K562 (cell line): ENCODE results near the gene SDK1. TPM values are rescaled to one million over a fixed set of nuclear protein-coding genes. Genes with fewer than 3 reads are reported as not detected.

Source experiments
- ATAC-seq: fragments of 200-7000 bp; cut with Tn5 transposase; 3 replicates; pipeline ENCODE4 v1.9.1; 2020; ENCODE audit warnings: moderate library complexity
- BruUV-seq: library from RNA; stranded (reverse); fragments of 400-500 nt; replicated peaks from 2 replicates; lab custom pipeline; 2021; lab: Mats Ljungman, UMichigan
- CTCF ChIA-PET: fragments of 300-600 bp; formaldehyde crosslinking; extraction: SDS; loops from one replicate; lab custom pipeline; 2021; ENCODE audit warnings: low intra/inter-chr PET ratio; lab: Yijun Ruan, JAX
- POLR2A ChIA-PET: fragments of 300-600, 350-650 bp; sonication (Branson Sonifier 250); formaldehyde crosslinking; extraction: SDS; loops from one replicate; lab custom pipeline; 2021; ENCODE audit warnings: antibody characterized with exemption, inconsistent platforms; lab: Yijun Ruan, JAX
- DNase-seq, 4 experiments: peaks; one replicate each; pipeline versions ENCODE4 v3.0.0 to v3.0.0-alpha.2; 2011 to 2018; ENCODE audit warnings: low spot score in 3 of 4, mixed read lengths in 3 of 4; ENCODE audit errors: extremely low read depth in 1 of 4
- FAIRE-seq: peaks from 2 replicates; lab custom pipeline; 2011; peaks lifted over from hg19 to GRCh38; lab: Jason Lieb, UNC
- H2AFZ ChIP-seq: 2 replicates; pipeline ENCODE4 v1.6.0; 2011; ENCODE audit warnings: low read depth, low read length, control low read depth, inconsistent platforms
- H3K27ac ChIP-seq: fragments of 200-600 bp; 3 replicates; pipeline ENCODE4 v1.8.0; 2011; ENCODE audit warnings: low read depth, mild to moderate bottlenecking, control low read depth, inconsistent platforms, low read length, moderate library complexity, mixed read lengths; ENCODE audit errors: extremely low read depth
- H3K27me3 ChIP-seq, 2 experiments: fragments of 300-600 bp in 1 of 2; 2 replicates in 1 of 2; 3 replicates in 1 of 2; pipeline versions ENCODE4 v1.6.0 to v1.8.0; 2011; ENCODE audit warnings: inconsistent platforms in 2 of 2, low read length in 2 of 2, mild to moderate bottlenecking in 1 of 2, mixed read lengths in 1 of 2, moderate library complexity in 1 of 2; ENCODE audit not compliant: control insufficient read depth in 2 of 2, insufficient read depth in 2 of 2
- H3K36me3 ChIP-seq: fragments of 300-600 bp; 3 replicates; pipeline ENCODE4 v1.8.0; 2011; ENCODE audit warnings: mild to moderate bottlenecking, low read length, inconsistent platforms; ENCODE audit not compliant: control insufficient read depth, insufficient read depth
- H3K4me1 ChIP-seq, 2 experiments: fragments of 200-600 bp in 1 of 2; replicated peaks in 1 of 2; 2 replicates in 1 of 2; 3 replicates in 1 of 2; pipeline versions ENCODE4 v1.5.1 to v1.8.0; 2011; ENCODE audit warnings: inconsistent platforms in 2 of 2, low read length in 2 of 2, mild to moderate bottlenecking in 1 of 2, mixed read lengths in 1 of 2, moderate library complexity in 1 of 2; ENCODE audit not compliant: control insufficient read depth in 2 of 2, insufficient read depth in 2 of 2
- H3K4me2 ChIP-seq: 2 replicates; pipeline ENCODE4 v1.6.1; 2011; ENCODE audit warnings: low read length, control low read depth, inconsistent platforms, mixed read lengths; ENCODE audit not compliant: insufficient read depth
- H3K4me3 ChIP-seq: fragments of 200-600 bp; sonication (generic), shearing (Covaris generic); 2 replicates; pipeline ENCODE4 v1.5.1; 2016; ENCODE audit warnings: control low read depth, inconsistent platforms
- H3K79me2 ChIP-seq: fragments of 200-600 bp; 3 replicates; pipeline ENCODE4 v1.8.0; 2011; ENCODE audit warnings: low read length, inconsistent platforms; ENCODE audit not compliant: control insufficient read depth, insufficient read depth
- H3K9ac ChIP-seq, 2 experiments: 2 replicates each; pipeline versions ENCODE4 v1.6.0 to v1.6.1; 2011; ENCODE audit warnings: low read depth in 2 of 2, low read length in 2 of 2, control low read depth in 1 of 2, inconsistent platforms in 1 of 2, mild to moderate bottlenecking in 1 of 2, mixed read lengths in 1 of 2; ENCODE audit not compliant: insufficient read depth in 1 of 2
- H3K9me1 ChIP-seq: one replicate; pipeline ENCODE4 v1.6.0; 2011; ENCODE audit warnings: inconsistent platforms, mild to moderate bottlenecking, low read length, moderate library complexity; ENCODE audit not compliant: control insufficient read depth, insufficient read depth
- H3K9me3 ChIP-seq: replicated peaks from 2 replicates; pipeline ENCODE4 v1.5.1; 2011; ENCODE audit warnings: low read depth, low read length, inconsistent platforms; ENCODE audit not compliant: control insufficient read depth, insufficient read depth
- H4K20me1 ChIP-seq: replicated peaks from 2 replicates; pipeline ENCODE4 v1.6.1; 2011; ENCODE audit warnings: low read length, inconsistent platforms, mixed read lengths; ENCODE audit not compliant: control insufficient read depth, insufficient read depth
- HEY1 ChIP-seq: fragments of 250-450 bp; sonication (Bioruptor Pico); IDR thresholded peaks from 2 replicates; pipeline ENCODE4 v1.5.0; 2020; ENCODE audit warnings: mild to moderate bottlenecking, moderate library complexity, borderline replicate concordance
- KLF6 ChIP-seq: fragments of 250-450 bp; sonication (Bioruptor Pico); IDR thresholded peaks from 2 replicates; pipeline ENCODE4 v1.4.0; 2020; ENCODE audit warnings: mild to moderate bottlenecking, moderate library complexity, borderline replicate concordance
- MEIS2 ChIP-seq: fragments of 450-650 bp; IDR thresholded peaks from 2 replicates; pipeline ENCODE4 v1.6.1; 2014; ENCODE audit warnings: mild to moderate bottlenecking; ENCODE audit not compliant: partially characterized antibody
- NEUROD1 ChIP-seq: fragments of 150-350 bp; IDR thresholded peaks from 2 replicates; pipeline ENCODE4 v1.6.1; 2014; ENCODE audit warnings: borderline replicate concordance, low read length, low read depth; ENCODE audit not compliant: partially characterized antibody
- SREBF2 ChIP-seq: sonication (generic); formaldehyde crosslinking; IDR thresholded peaks from 2 replicates; pipeline ENCODE4 v1.4.0; 2020; ENCODE audit warnings: mild to moderate bottlenecking, missing genetic modification reagents
- THRAP3 ChIP-seq: fragments of 450-650 bp; IDR thresholded peaks from 2 replicates; pipeline ENCODE4 v1.6.1; 2016; ENCODE audit warnings: mild to moderate bottlenecking, inconsistent platforms, borderline replicate concordance
- TRIM24 ChIP-seq, 2 experiments: fragments of 450-650 bp; IDR thresholded peaks; 2 replicates each; pipeline ENCODE4 v1.6.1; 2016
- ZEB2 ChIP-seq: fragments of 450-650 bp; IDR thresholded peaks from 2 replicates; pipeline ENCODE4 v1.6.1; 2016
- ZNF75A ChIP-seq: fragments of 450-650 bp; formaldehyde crosslinking; IDR thresholded peaks from 2 replicates; pipeline ENCODE4 v1.4.0; 2020; ENCODE audit warnings: mild to moderate bottlenecking
- WGBS: fragments of 100-300 bp; shearing (Covaris generic); methylation state at CpG from one replicate; pipeline ENCODE4 v1.1.6; 2016; ENCODE audit warnings: low coverage, mixed read lengths; ENCODE audit not compliant: insufficient coverage; ENCODE audit errors: missing lambda C conversion rate; 5-methylcytosine and 5-hydroxymethylcytosine counted together
- in situ Hi-C: fragments of 300-500 bp; cut with MboI; formaldehyde crosslinking; loops from 4 replicates; pipeline ENCODE4 v1.15.0; 2018; ENCODE audit warnings: inconsistent platforms, mixed read lengths
- intact Hi-C: fragments of 100-400 bp; cut with micrococcal nuclease; formaldehyde crosslinking; loops from 2 replicates; pipeline ENCODE4 v1.14.2; 2022
- polyA plus RNA-seq, 8 experiments: library from polyadenylated mRNA; depleted of rRNA in 4 of 8; stranded (reverse) in 5 of 8; unstranded in 3 of 8; fragments of >200 nt; fragmentation: Nextera tagmentation in 2 of 8; fragmentation: Illumina TruSeq in 1 of 8; extraction: Ambion mirVana in 2 of 8; extraction: Trizol in 1 of 8; gene quantifications; 2 replicates each; pipeline versions ENCODE4 v1.2.1 to v1.2.3, GENCODE V29; 2011 to 2014; ENCODE audit warnings: inconsistent platforms in 1 of 8, missing spikeins in 1 of 8
- total RNA-seq, 7 experiments: library from RNA; depleted of rRNA in 6 of 7; stranded (reverse); fragments of >200 nt in 6 of 7; fragmentation: Illumina TruSeq in 2 of 7; extraction: Trizol in 2 of 7; gene quantifications; 2 replicates each; pipeline versions ENCODE4 v1.2.1 to v1.2.3, GENCODE V29; 2011 to 2021; ENCODE audit warnings: low replicate concordance in 1 of 7
- TF ChIP-seq, protein P1 (sequence below): fragments of 250-450 bp; sonication (Bioruptor Pico); IDR thresholded peaks from 2 replicates; pipeline ENCODE4 v1.4.0; 2020
- TF ChIP-seq, protein P2 (sequence below): fragments of 250-450 bp; sonication (Bioruptor Pico); IDR thresholded peaks from 2 replicates; pipeline ENCODE4 v1.5.0; 2020; ENCODE audit warnings: mild to moderate bottlenecking

The SDK1 gene
- total and polyA plus RNA-seq, 9 of the 15 experiments (the other 6 are each of a cell fraction or from before 2014, with no cell fraction given), result 0.16 TPM; not detected in 8

DNA sequence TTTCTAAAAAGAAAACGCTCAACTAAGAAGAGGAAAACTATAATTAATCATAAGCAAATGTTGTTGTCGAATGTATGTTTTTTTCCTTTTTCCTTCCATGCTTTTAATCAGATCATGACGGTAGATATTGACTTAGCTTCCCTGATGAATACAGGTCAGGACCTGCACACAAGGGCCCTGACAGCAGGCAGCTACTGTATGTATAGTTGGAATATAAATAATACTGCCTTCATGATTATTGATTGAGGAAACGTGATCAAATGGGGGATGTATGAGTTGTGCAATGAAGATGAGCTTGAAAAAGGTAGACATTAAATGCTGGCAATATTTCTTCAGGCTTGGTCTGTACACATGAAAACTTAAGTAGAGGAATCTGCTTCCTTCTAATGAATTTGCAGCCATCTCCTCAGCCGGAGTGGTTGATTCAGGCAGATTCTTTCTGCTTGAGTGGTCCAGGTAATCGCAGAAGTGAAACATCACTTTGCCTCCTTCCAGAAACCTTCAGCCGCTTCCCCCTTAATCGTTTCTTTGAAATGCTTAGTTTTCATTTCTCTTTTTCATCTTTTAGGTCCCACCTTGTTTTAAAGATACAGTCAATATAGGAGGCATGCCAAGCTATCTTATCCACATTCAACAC, 656.5 kb downstream of the SDK1 start:
- Histone ChIP-seq H3K27me3 (peaks cover 2 to 45% of the 10 kb centered on the region in 2 experiments; a peak in 4 of 5 replicates), H3K79me2 (no peaks in the 10 kb centered on the region), H3K4me3 (no peak overlapping the region), H3K27ac (no peak overlapping the region), H3K9me3 (no peaks in the 10 kb centered on the region), H3K4me1 (no peaks in the 10 kb centered on the region), H4K20me1 (no peaks in the 10 kb centered on the region), H3K4me2 (no peak overlapping the region), H3K9me1 (no peaks in the 10 kb centered on the region), H2AFZ (no peak overlapping the region), H3K36me3 (no peaks in the 10 kb centered on the region), H3K9ac (no peak overlapping the region)
- ChIA-PET CTCF (no interaction called here), POLR2A (no interaction called here)
- DNase-seq, result no peak
- BruUV-seq, result no TSS peak
- TF ChIP-seq ZEB2 (no peak), TRIM24 (IDR thresholded peaks at IDR 0.05) (no peak), HEY1 (no peak), THRAP3 (no peak), KLF6 (no peak), ZNF75A (CRISPR knock-in tag) (no peak), MEIS2 (no peak), NEUROD1 (no peak), SREBF2 (CRISPR knock-in tag) (no peak)
- TF ChIP-seq, protein P1, sequence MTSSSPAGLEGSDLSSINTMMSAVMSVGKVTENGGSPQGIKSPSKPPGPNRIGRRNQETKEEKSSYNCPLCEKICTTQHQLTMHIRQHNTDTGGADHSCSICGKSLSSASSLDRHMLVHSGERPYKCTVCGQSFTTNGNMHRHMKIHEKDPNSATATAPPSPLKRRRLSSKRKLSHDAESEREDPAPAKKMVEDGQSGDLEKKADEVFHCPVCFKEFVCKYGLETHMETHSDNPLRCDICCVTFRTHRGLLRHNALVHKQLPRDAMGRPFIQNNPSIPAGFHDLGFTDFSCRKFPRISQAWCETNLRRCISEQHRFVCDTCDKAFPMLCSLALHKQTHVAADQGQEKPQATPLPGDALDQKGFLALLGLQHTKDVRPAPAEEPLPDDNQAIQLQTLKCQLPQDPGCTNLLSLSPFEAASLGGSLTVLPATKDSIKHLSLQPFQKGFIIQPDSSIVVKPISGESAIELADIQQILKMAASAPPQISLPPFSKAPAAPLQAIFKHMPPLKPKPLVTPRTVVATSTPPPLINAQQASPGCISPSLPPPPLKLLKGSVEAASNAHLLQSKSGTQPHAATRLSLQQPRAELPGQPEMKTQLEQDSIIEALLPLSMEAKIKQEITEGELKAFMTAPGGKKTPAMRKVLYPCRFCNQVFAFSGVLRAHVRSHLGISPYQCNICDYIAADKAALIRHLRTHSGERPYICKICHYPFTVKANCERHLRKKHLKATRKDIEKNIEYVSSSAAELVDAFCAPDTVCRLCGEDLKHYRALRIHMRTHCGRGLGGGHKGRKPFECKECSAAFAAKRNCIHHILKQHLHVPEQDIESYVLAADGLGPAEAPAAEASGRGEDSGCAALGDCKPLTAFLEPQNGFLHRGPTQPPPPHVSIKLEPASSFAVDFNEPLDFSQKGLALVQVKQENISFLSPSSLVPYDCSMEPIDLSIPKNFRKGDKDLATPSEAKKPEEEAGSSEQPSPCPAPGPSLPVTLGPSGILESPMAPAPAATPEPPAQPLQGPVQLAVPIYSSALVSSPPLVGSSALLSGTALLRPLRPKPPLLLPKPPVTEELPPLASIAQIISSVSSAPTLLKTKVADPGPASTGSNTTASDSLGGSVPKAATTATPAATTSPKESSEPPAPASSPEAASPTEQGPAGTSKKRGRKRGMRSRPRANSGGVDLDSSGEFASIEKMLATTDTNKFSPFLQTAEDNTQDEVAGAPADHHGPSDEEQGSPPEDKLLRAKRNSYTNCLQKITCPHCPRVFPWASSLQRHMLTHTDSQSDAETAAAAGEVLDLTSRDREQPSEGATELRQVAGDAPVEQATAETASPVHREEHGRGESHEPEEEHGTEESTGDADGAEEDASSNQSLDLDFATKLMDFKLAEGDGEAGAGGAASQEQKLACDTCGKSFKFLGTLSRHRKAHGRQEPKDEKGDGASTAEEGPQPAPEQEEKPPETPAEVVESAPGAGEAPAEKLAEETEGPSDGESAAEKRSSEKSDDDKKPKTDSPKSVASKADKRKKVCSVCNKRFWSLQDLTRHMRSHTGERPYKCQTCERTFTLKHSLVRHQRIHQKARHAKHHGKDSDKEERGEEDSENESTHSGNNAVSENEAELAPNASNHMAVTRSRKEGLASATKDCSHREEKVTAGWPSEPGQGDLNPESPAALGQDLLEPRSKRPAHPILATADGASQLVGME (CRISPR knock-in tag), result no peak
- TF ChIP-seq, protein P2, sequence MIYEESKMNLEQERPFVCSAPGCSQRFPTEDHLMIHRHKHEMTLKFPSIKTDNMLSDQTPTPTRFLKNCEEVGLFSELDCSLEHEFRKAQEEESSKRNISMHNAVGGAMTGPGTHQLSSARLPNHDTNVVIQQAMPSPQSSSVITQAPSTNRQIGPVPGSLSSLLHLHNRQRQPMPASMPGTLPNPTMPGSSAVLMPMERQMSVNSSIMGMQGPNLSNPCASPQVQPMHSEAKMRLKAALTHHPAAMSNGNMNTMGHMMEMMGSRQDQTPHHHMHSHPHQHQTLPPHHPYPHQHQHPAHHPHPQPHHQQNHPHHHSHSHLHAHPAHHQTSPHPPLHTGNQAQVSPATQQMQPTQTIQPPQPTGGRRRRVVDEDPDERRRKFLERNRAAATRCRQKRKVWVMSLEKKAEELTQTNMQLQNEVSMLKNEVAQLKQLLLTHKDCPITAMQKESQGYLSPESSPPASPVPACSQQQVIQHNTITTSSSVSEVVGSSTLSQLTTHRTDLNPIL (CRISPR knock-in tag), result no peak
- ATAC-seq, result no peak
- intact Hi-C loops, result no loop called here
- 0% methylated on average over 8 of the region's 8 CpGs for WGBS
- FAIRE-seq, result no peak
- in situ Hi-C loops, result no loop called here
